Ishikawa (cell line): Measurements from ENCODE around the gene PPP4R1.

ENCODE experiments used
- CEBPB ChIP-seq: IDR thresholded peaks from 2 replicates; pipeline ENCODE4 v1.6.1; 2012
- CREB1 ChIP-seq: IDR thresholded peaks from 2 replicates; pipeline ENCODE4 v1.6.1; 2012; ENCODE audit warnings: low read depth
- EGR1 ChIP-seq: IDR thresholded peaks from 2 replicates; pipeline ENCODE4 v1.6.1; 2012
- EP300 ChIP-seq: IDR thresholded peaks from 2 replicates; pipeline ENCODE4 v1.6.1; 2012; ENCODE audit warnings: borderline replicate concordance
- FOXM1 ChIP-seq: IDR thresholded peaks from 2 replicates; pipeline ENCODE4 v1.6.1; 2012; ENCODE audit warnings: low read depth, borderline replicate concordance
- NFIC ChIP-seq: IDR thresholded peaks from 2 replicates; pipeline ENCODE4 v1.6.1; 2012
- RAD21 ChIP-seq: IDR thresholded peaks from 2 replicates; pipeline ENCODE4 v1.6.1; 2012; ENCODE audit warnings: low read depth
- TAF1 ChIP-seq: IDR thresholded peaks from 2 replicates; pipeline ENCODE4 v1.6.1; 2012; ENCODE audit warnings: low read depth, mild to moderate bottlenecking
- TCF12 ChIP-seq: IDR thresholded peaks from 2 replicates; pipeline ENCODE4 v1.6.1; 2012; ENCODE audit warnings: low read depth
- TEAD4 ChIP-seq: IDR thresholded peaks from 2 replicates; pipeline ENCODE4 v1.6.1; 2012
- YY1 ChIP-seq: IDR thresholded peaks from 2 replicates; pipeline ENCODE4 v1.6.1; 2012; ENCODE audit warnings: low read depth
- ZBTB7A ChIP-seq: IDR thresholded peaks from 2 replicates; pipeline ENCODE4 v1.6.1; 2012; ENCODE audit warnings: low read depth
- TF ChIP-seq, protein P1 (sequence below): IDR thresholded peaks from 2 replicates; pipeline ENCODE4 v1.6.1; 2012
- TF ChIP-seq, protein P2 (sequence below): IDR thresholded peaks from 2 replicates; pipeline ENCODE4 v1.6.1; 2012; ENCODE audit warnings: low read depth, mild to moderate bottlenecking
- TF ChIP-seq, protein P3 (sequence below): IDR thresholded peaks from 2 replicates; pipeline ENCODE4 v1.6.1; 2012

Gene PPP4R1, protein sequence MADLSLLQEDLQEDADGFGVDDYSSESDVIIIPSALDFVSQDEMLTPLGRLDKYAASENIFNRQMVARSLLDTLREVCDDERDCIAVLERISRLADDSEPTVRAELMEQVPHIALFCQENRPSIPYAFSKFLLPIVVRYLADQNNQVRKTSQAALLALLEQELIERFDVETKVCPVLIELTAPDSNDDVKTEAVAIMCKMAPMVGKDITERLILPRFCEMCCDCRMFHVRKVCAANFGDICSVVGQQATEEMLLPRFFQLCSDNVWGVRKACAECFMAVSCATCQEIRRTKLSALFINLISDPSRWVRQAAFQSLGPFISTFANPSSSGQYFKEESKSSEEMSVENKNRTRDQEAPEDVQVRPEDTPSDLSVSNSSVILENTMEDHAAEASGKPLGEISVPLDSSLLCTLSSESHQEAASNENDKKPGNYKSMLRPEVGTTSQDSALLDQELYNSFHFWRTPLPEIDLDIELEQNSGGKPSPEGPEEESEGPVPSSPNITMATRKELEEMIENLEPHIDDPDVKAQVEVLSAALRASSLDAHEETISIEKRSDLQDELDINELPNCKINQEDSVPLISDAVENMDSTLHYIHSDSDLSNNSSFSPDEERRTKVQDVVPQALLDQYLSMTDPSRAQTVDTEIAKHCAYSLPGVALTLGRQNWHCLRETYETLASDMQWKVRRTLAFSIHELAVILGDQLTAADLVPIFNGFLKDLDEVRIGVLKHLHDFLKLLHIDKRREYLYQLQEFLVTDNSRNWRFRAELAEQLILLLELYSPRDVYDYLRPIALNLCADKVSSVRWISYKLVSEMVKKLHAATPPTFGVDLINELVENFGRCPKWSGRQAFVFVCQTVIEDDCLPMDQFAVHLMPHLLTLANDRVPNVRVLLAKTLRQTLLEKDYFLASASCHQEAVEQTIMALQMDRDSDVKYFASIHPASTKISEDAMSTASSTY

DNA sequence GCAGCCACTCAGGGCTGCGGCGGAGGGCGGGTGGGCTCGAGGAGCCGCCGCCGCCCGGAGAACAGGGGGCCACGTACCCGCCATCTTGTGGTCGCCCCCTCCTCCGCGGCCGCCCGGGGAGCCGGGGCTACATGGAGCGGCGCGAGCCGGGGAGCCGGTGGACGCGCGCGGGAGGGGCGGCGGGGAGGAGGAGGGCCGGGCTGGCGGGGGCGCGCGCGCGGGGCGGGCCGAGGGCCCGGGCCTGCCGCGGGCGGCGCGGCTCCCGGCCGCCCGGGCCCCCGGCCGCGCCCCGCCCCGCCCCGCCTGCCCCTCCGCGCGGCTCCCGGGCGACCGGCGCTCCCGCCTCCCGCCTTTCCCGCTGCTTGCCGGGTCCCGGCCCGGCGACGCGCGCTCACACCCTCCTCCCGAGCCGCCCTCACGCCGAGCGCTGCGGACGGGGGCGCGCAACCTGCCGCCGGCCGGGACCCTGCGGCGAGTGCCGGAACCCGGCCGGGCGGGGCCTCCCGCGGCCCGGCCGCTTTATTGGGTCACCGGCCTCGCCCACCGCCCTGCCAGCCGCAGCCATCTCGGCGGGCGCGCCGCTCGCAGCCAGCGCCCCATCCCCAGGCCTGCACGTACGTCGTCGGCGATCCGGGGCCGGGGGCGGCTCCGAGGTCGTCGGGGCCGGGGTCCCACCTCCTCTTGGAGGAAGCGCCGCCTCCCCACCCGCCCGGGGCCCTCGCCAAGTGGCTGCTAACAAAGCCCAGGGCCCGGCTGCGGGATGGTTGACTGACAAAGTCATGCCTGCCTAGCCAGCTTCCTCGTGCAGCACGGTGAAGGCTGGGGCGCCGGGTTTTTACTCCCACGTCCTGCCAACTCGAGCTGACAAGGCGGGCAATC lies at the start of gene PPP4R1:
Gene PPP4R1 (minus strand): TSS at position 159 of the 879 bp plus-strand sequence. CDS start 75 bp downstream, at position 84.
- TF ChIP-seq CREB1 (no peak), FOXM1 (no peak), ZBTB7A (peak; percentile 49; the same call in 1 of the 2 replicates), YY1 (0 out of 2 replicates have a peak, but pooled peaks have one; percentile 1)
- TF ChIP-seq, protein P1, sequence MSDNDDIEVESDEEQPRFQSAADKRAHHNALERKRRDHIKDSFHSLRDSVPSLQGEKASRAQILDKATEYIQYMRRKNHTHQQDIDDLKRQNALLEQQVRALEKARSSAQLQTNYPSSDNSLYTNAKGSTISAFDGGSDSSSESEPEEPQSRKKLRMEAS = peak; percentile 76

DNA sequence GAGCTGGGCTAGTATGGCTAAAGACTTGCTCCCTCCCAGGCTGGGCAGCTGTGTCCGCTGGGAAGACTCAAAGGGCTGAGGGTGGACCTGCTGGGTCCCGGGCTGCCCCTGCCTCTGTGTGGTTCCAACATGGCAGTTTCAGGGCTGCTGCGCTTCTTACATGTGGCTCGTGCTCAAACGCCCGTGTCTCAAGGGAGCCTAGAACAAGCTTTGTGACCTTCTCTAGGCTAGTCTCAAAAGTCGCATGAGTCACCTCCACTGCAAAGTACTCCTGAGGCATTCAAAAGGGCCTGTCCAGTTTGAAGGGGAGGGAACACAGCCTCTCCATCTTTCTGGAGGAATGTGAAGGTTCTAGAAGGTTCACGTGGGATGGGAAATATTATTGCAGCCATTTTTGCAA lies 49.0 kb upstream of the PPP4R1 start:
- no peak for TF ChIP-seq EGR1
- no peak for TF ChIP-seq CEBPB
- TF ChIP-seq, protein P2, sequence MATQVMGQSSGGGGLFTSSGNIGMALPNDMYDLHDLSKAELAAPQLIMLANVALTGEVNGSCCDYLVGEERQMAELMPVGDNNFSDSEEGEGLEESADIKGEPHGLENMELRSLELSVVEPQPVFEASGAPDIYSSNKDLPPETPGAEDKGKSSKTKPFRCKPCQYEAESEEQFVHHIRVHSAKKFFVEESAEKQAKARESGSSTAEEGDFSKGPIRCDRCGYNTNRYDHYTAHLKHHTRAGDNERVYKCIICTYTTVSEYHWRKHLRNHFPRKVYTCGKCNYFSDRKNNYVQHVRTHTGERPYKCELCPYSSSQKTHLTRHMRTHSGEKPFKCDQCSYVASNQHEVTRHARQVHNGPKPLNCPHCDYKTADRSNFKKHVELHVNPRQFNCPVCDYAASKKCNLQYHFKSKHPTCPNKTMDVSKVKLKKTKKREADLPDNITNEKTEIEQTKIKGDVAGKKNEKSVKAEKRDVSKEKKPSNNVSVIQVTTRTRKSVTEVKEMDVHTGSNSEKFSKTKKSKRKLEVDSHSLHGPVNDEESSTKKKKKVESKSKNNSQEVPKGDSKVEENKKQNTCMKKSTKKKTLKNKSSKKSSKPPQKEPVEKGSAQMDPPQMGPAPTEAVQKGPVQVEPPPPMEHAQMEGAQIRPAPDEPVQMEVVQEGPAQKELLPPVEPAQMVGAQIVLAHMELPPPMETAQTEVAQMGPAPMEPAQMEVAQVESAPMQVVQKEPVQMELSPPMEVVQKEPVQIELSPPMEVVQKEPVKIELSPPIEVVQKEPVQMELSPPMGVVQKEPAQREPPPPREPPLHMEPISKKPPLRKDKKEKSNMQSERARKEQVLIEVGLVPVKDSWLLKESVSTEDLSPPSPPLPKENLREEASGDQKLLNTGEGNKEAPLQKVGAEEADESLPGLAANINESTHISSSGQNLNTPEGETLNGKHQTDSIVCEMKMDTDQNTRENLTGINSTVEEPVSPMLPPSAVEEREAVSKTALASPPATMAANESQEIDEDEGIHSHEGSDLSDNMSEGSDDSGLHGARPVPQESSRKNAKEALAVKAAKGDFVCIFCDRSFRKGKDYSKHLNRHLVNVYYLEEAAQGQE = no peak
- no peak for TF ChIP-seq TCF12
- TF ChIP-seq TEAD4 = no peak
- TF ChIP-seq CREB1 = no peak
- TF ChIP-seq, protein P3, sequence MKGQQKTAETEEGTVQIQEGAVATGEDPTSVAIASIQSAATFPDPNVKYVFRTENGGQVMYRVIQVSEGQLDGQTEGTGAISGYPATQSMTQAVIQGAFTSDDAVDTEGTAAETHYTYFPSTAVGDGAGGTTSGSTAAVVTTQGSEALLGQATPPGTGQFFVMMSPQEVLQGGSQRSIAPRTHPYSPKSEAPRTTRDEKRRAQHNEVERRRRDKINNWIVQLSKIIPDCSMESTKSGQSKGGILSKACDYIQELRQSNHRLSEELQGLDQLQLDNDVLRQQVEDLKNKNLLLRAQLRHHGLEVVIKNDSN = no peak
- TF ChIP-seq ZBTB7A = no peak
- TF ChIP-seq YY1 = no peak
- no peak for TF ChIP-seq NFIC
- TF ChIP-seq TAF1 = no peak
- no peak for TF ChIP-seq RAD21
- no peak for TF ChIP-seq EP300
- TF ChIP-seq, protein P1 = no peak
- TF ChIP-seq FOXM1 = no peak

DNA sequence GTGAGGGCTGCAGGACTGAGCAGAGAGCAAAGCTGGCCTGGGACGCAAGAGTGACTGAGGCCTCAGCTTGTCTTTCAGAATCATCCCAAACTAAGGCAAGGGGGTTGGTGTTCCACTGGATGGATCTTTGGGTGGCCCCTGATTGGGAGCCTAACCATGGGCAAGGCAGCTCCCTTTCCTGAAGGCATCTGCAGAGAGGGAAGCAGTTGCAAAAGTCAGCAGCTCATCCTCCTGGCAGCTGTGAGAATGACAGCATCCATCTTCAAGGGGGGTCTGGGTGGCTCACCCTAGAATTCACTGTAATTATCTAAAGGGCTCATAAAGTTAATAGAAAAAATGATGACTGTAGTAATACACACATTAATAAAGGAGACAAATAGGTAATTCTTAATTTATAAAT lies 47.2 kb upstream of the PPP4R1 start:
- TF ChIP-seq TAF1 = no peak
- TF ChIP-seq RAD21 = peak; percentile 13; the same call in 1 of the 2 replicates

DNA sequence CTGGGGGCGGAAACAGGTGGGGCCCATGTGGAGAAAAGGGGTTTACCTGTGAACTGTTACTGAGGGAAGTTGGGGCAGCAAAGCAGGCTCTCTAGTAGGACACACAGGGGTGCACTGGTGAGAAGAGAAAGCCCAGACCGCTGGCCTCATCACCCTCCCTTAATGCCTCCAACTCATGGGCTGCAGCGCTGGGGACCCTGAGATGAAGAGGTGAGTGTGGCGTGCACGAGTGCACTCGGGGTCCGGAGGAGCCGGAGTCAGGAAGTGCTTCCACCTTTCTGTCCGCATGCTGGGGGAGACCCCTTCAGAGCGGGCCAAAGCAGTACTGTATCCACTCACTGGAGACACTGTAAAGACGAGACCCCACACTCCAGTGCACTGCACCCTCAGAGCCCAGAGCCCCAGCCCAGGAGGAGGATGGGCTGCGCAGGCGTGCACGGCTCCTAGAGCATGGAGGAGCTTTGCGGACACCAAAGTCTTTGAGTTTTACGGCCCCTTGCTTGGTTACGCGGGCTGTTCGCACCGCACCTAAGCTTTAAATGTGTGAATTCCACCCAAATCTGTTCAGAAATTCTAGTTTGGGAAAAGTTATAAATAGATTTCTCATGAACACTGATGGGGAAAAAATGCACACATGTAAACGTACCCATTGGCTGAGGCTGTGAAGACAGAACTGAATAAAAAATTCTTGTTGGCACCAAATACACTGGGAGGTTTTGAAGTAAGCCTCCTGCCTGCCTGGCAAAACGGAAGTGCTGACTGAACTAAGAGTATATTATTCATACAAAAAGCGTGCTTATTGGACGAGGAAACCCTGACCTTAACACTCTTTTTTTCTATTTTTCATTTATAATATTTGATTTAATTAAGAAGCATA lies 45.4 kb upstream of the PPP4R1 start:
- TF ChIP-seq FOXM1 = no peak
- TF ChIP-seq, protein P2 = no peak
- no peak for TF ChIP-seq TCF12
- TF ChIP-seq YY1 = no peak
- TF ChIP-seq RAD21 = no peak
- TF ChIP-seq CEBPB = no peak
- TF ChIP-seq, protein P1 = no peak
- TF ChIP-seq TEAD4 = no peak
- no peak for TF ChIP-seq EP300
- TF ChIP-seq, protein P3 = no peak
- no peak for TF ChIP-seq NFIC
- TF ChIP-seq EGR1 = no peak
- no peak for TF ChIP-seq CREB1
- TF ChIP-seq ZBTB7A = no peak
- no peak for TF ChIP-seq TAF1
